Thyroid gland (tissue), 4 donors: Measurements from ENCODE around the gene FBXW10B.

Experiments used
- CTCF ChIP-seq, 6 experiments: fragments of 200-600 bp in 3 of 6; fragments of 450-650 bp in 3 of 6; sonication (generic) in 3 of 6; IDR thresholded peaks; one replicate each; pipeline ENCODE4 v1.5.1; 2016 to 2019; ENCODE audit warnings: antibody characterized with exemption in 6 of 6, mild to moderate bottlenecking in 2 of 6, inconsistent platforms in 1 of 6, moderate library complexity in 1 of 6
- POLR2A ChIP-seq, 2 donors: fragments of 450-650 bp; IDR thresholded peaks; one replicate each; pipeline ENCODE4 v1.6.1; 2017; ENCODE audit warnings: antibody characterized with exemption in 2 of 2, mild to moderate bottlenecking in 2 of 2, moderate library complexity in 1 of 2

GRCh38 chr17:15663691-15664090 lies 44.2 kb upstream of the FBXW10B start:
- no peak for TF ChIP-seq CTCF (IDR thresholded peaks at IDR 0.05)
- no peak for TF ChIP-seq POLR2A (IDR thresholded peaks at IDR 0.05)
